GM21717 (cell line): ENCODE measurements around the gene ATXN7L1.
A peak's percentile ranks its signal among the peaks of the same experiment; 100 is the strongest.
"Not testable (repeated sequence)": the region's sequence is repeated elsewhere in the genome, so short reads cannot be mapped to it uniquely, and the experiment has no call there.

Source experiments
- ATAC-seq: cut with Tn5 transposase; IDR thresholded peaks from one replicate; pipeline ENCODE4 v1.9.1; 2021; ENCODE audit warnings: mild to moderate bottlenecking, moderate library complexity; ENCODE audit not compliant: unreplicated experiment

The ATXN7L1 gene

DNA sequence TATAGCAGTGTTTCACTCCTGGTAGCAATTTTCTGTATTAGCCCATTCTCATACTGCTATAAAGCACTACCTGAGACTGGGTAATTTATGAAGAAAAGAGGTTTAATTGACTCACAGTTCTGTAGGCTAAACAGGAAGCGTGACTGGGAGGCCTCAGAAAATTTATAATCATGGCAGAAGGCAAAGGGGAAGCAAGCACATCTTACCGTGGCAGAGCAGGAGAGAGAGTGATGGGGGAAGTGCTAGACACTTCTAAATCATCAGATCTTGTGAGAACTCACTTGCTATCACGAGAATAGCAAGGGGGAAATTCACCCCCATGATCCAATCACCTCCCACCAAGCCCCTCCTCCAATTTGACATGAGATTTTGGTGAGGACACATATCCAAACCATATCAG is 163.5 kb downstream of the ATXN7L1 start:
- no peak for ATAC-seq

DNA sequence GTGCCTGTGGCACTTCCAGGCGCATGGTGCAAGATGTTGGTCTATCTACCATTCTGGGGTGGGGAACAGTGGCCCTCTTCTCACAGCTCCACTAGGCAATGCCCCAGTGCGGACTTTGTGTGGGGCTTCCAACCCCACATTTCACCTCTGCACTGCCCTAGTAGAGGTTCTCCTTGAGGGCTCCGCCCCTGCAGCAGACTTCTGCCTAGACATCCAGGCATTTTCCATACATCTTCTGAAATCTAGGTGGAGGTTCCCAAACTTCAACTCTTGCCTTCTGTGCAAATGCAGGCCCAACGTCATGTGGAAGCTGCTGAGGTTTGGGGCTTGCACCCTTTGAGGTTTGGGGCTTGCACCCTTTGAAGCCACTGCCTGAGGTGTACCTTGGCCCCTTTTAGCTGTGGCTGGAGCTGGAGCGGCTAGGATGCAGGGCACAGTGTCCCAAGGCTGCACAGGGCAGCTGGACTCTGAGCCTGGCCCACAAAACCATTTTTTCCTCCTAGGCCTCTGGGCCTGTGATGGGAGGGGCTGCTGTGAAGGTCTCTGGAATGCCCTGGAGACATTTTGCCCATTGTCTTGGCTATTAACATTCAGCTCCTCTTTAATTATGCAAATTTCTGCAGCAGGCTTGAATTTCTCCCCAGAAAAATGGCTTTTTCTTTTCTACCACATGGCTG is 164.5 kb downstream of the ATXN7L1 start:
- ATAC-seq: no peak

DNA sequence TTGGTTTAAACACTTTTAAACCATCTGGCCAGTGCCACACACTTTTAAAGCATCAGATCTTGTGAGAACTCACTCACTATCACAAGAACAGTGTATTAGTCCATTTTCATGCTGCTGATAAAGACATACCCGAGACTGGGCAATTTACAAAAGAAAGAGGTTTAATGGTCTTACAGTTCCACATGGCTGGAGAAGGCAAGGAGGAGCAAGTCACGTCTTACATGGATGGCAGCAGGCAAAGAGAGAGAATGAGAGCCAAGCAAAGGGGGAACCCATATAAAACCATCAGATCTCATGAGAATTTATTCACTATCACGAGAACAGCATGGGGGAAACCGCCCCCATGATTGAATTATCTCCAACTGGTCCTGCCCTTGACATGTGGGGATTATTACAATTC is 165.7 kb downstream of the ATXN7L1 start:
- not testable (repeated sequence) for ATAC-seq

- no peak for ATAC-seq
These were observed 167.7 kb downstream of the ATXN7L1 start for GRCh38 chr7:105708763-105709080.

DNA sequence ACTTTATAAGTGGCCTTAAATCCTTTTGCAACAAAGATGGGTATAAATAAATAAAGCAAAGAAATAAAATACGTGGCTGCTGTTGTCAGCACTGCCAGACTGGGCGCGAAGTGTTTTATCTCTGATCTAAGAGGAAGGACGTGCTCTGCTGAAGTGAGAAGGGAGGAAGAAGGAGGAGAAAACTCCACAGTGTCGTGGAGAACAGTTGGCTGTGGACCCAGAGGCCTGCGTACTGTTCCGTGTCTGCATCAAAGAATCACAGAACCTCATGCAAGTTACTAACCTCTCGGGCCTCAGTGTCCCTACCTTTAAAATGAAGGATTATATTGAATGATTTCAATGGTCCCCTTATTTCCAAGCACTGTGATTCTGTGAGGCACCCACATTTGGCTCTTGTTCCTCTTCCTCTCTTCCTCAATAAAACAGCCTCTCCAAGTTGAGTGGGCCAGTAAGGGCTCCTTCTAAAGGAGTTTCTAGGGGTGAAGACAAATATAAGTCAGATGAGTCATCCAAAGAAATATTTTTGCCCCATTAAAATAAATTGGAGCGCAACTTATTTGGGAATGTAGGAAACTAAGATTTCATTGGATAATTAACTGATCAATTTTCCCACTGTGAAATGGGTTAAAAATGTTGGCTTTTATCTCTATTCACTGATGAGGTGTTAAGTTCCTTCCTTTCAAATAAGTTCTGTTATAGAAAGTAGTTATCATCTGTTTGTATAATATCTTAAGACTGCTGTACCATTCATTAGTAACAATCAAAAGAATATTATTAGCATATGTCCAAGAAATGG is 168.2 kb downstream of the ATXN7L1 start:
- no peak for ATAC-seq

GRCh38 chr7:105707381-105707780 is 169.0 kb downstream of the ATXN7L1 start:
- ATAC-seq: no peak

- no peak for ATAC-seq
These were observed 171.0 kb downstream of the ATXN7L1 start for GRCh38 chr7:105705427-105705826.

GRCh38 chr7:105703207-105703930 is 173.0 kb downstream of the ATXN7L1 start:
- no peak for ATAC-seq

- ATAC-seq: no peak
These were observed 176.7 kb downstream of the ATXN7L1 start for GRCh38 chr7:105699568-105700236.

- ATAC-seq: no peak
These were observed 177.9 kb downstream of the ATXN7L1 start for GRCh38 chr7:105698531-105698930.

DNA sequence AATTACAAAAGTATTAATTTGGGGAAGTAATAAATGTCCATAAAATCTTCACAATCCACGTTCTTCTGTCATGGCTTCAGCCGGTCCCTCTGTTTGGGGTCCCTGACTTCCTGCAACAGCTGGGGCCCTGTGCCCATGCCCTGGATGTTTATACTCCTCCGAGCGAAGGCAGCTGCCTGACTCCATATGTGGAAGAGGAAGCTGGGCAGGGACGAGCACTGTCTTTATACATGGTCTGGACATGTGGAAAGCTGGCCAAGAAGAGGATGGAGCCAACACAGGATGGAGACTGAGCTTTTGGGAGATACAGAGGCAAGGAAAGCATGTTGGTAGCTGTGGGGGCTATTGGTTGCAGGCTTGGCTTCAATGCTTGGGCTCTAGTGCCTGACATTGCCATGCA is 178.6 kb downstream of the ATXN7L1 start:
- ATAC-seq: no peak

DNA sequence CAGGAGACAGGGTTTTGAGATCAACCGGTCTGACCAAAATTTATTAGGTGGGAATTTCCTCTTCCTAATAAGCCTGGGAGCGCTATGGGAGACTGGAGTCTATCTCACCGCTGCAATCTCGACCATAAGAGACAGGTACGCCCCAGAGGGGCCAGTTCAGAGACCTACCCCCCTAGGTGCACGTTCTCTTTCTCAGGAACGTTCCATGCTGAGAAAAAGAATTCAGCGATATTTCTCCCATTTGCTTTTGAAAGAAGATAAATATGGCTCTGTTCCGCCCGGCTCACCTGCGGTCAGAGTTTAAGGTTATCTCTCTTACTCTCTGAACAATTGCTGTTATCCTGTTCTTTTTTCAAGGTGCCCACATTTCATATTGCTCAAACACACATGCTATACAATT is 179.2 kb downstream of the ATXN7L1 start:
- not testable (repeated sequence) for ATAC-seq

DNA sequence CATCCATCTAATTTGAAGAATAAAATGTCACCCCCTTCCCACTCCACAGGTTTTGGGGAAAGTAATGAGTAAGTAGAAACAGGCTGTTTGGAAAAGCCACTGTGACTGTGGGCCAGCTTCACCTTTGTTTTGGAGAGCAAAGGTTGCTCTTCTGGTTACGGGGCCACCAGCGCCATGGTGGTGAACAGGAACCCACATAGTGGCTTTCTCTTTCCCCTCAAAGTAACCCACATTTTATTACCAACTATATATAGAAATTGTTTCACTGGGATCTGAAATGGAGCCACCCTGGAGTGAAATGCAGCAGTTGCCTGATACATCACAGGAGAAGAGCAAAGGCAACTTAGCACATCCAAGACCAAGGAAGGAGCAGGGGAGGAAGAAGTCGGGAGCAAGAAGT is 182.8 kb downstream of the ATXN7L1 start:
- ATAC-seq: no peak

DNA sequence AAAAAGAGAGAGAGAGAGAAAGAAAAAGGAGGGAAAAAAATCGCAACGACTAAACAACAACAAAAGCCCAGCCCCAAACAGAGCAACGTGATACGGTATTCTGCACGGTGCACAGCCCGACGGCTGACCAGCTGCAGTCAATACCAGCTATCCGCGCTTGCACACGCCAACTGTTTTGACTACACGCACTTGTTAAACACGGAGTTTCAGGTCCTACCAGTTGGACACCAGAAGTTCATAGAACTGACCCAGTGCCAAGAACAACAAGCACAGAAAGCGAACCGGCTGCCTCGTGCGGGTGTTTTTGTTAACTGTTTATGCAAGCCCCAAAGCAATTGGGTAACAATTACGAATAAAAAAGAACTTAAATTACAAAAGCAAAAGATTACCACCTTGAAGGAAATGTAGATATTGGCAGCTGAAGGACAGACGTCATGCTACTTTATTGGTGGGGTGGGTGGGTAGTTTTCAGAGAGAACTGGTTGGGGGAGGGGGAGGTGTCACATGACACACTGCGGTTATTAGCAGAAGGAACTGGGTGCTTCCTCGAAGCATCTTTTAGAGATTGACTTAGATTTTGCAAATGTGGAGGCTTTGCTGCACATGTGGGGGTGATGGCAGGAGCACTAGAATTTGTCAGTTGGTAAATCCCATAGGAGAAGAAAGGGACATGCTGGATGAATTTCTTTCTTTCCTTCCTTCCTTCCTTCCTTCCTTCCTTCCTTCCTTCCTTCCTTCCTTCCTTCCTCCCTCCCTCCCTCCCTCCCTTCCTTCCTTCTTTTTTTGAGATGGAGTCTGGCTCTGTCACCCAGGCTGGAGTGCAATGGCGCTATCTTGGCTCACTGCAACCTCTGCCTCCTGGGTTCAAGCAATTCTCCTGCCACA is 184.5 kb downstream of the ATXN7L1 start:
- peak; percentile 38 for ATAC-seq

DNA sequence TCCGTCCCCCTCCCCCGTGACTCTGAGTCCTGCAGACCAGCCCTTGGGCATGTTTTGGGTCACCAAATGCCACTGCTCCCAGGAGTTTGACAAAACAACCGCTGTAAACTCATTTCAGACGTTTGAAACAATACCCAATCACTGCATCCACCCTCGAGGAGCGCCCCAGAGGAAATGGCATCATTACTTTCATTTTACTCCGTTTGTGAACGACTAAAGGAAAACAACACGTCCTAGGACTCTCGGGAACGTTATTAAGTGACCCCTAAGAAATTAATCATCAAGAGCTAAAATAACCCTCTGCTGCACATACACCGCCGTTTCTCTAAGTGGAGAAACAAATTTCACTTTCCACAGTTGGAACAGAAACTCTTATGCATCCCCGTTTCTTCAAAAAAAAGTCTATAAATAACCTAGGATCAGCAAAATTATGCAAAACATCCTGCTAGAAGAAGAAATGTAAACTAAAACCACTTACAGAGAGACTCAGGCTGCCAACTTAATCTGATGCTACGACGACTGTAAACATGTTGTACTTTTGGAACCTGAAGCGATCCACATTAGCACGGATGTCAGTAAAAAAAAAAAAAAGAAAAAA is 185.2 kb downstream of the ATXN7L1 start:
- ATAC-seq: peak; percentile 35

GRCh38 chr7:105690325-105690945 is 186.0 kb downstream of the ATXN7L1 start:
- no peak for ATAC-seq

DNA sequence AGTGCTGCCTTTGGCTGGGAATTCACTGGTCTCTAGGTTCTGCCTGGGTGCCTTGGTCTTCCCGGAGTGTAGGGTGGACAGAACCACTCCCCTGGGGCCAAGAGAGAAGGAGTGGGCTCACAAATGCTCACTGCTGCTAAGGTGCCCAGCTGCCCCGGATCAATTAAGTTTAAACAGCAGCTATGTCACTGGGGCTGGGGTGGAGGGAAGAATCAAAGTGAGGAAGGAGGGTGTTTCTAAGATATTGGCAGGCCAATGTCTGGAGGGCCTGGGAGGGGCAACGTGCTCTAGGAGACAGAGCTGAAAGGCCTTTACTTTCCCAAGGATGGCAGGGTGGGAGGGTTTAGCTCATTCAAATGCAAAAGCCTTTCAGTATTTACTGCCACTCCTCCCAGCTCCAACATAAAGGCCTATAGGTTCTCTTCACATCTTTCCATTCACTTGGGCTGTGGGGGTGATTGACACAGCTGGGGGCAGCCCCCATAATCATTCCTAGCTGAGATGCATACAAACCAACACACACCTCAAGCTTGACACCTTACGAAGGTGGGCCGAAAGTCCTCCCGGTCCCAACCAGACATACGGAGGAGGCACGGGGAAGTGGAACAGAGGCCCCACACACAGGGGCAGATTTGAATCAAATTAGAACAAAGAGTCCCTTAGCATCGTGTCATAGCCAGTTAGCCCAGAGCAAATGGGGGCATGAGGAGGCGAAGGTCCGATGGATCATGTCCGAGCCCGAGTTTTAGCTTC is 187.2 kb downstream of the ATXN7L1 start:
- ATAC-seq: no peak

- ATAC-seq: no peak
These were observed 187.8 kb downstream of the ATXN7L1 start for GRCh38 chr7:105688617-105689016.

DNA sequence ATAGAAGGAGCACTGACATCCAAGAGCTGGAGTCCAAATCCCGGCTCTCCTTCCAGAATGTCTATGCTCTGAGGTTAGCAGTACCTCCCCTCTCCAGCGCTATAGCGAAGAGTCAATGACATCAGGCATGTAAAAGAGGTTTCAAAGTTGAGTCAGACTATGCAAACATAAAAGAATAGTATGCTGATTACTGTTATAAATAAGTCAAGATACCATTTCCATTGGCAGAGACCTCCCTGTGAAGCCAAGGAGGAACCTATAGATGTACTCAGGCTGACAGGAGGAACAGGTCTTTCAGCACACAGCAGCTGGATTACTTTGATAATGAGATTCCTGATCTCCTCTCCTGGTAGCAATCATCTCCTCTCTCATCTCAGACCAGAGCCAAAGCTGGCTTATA is 191.2 kb downstream of the ATXN7L1 start:
- ATAC-seq: no peak
